ENCODE measurements around the gene ARHGEF28.

ARHGEF28 gene, protein sequence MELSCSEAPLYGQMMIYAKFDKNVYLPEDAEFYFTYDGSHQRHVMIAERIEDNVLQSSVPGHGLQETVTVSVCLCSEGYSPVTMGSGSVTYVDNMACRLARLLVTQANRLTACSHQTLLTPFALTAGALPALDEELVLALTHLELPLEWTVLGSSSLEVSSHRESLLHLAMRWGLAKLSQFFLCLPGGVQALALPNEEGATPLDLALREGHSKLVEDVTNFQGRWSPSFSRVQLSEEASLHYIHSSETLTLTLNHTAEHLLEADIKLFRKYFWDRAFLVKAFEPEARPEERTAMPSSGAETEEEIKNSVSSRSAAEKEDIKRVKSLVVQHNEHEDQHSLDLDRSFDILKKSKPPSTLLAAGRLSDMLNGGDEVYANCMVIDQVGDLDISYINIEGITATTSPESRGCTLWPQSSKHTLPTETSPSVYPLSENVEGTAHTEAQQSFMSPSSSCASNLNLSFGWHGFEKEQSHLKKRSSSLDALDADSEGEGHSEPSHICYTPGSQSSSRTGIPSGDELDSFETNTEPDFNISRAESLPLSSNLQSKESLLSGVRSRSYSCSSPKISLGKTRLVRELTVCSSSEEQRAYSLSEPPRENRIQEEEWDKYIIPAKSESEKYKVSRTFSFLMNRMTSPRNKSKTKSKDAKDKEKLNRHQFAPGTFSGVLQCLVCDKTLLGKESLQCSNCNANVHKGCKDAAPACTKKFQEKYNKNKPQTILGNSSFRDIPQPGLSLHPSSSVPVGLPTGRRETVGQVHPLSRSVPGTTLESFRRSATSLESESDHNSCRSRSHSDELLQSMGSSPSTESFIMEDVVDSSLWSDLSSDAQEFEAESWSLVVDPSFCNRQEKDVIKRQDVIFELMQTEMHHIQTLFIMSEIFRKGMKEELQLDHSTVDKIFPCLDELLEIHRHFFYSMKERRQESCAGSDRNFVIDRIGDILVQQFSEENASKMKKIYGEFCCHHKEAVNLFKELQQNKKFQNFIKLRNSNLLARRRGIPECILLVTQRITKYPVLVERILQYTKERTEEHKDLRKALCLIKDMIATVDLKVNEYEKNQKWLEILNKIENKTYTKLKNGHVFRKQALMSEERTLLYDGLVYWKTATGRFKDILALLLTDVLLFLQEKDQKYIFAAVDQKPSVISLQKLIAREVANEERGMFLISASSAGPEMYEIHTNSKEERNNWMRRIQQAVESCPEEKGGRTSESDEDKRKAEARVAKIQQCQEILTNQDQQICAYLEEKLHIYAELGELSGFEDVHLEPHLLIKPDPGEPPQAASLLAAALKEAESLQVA (N-terminal part only)

DNA sequence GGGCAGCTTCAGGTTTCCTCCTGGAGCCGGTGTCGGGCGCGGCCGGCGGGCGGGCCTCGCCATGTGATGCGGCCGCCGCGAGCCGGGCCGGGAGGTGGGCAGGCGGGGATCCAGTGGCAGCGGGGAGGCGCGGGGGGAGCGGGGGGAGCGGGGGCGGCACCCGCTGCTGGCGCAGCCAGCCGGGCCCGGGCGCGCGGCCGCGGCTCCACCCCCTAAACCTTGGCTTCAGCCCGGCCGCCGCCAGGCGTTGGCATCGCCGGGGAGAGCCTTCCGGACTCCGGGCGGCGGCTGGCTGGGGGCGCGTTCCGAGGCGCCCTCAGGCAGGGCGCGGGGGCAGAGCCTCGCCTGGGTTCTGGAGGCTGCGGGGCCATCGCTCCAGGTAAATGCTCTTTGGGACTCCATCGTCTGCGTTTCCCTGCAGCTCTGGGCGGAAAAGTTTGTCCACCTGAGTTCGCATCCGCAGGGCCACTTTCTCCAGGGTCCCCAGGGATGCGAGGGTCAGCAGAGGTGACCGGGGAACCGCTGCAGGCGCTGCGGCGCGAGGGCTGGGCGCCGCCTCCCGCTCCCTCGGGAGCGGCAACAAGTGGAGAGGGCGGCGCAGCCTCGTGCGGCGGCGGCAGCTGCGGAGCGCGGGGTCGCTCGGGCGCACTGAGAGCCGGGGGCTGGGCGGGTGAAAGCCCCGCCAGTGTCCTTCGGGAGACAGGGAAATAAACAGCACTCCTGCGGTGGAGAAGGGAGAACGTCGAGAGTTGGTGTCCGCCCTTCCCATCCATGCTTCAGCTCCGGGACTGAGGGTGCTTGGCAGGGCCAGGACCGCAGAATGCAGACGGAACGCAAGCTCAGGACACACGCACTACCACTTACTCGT lies at the start of gene ARHGEF28:
ARHGEF28 (plus strand) TSS at position 253 of the 868 bp plus-strand sequence. CDS start 58,656 bp downstream, outside the sequence.
- H3K4me1 Mint-ChIP-seq: peaks cover 6% of the 10 kb centered on the region
- no peak within 1 kb of the TSS for H3K27ac Mint-ChIP-seq
- H3K36me3 Mint-ChIP-seq (ENCODE audit: low read depth): no peaks in the 10 kb centered on the region
- H3K27me3 Mint-ChIP-seq: peaks cover 49% of the 10 kb centered on the region
- H3K9me3 Mint-ChIP-seq: no peaks in the 10 kb centered on the region
- peak within 1 kb of the TSS; percentile 61 for H3K4me3 Mint-ChIP-seq
- ATAC-seq (peak; percentile 84), DNase-seq (peak; percentile 24)

DNA sequence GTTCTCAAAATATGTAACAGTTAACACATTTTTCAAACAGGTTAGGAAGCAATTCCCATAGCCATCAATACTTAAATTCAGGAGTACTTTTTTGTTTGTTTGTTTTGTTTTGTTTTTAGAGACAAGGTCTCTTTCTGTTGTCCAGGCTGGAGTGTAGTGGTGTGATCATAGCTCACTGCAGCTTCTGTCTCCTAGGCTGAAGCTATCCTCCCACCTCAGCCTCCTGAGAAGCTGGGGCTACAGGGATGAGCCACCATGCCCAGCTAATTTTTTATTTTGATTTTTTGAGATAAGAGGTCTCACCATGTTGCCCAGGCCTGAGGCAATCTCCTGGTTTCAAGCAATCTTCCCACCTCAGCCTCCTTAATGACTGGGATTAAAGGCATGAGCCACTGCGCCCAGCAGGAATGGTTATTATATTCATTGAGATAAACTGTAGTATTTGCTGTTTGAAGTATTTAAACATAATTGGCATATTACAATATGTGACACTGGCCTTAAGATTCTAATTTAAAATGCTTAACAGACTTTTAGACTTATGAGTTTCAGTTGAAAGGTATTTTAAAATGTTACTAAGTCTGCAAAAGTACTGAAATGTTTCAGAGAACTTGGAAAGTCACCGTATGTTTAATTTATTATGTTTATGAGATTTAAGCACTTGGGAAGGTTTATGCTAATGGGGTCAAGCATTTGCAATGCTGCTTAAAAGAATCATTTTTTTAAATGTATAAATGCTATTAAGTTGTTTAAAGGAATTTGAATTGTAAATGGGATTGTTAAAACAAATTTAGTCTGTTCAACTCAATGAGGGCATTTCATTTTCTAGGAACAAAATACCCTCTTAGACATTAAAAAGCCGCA lies 43.5 kb upstream of the ARHGEF28 start:
- Mint-ChIP-seq H3K36me3 (ENCODE audit: low read depth) (peaks cover 34% of the 10 kb centered on the region), H3K4me3 (no peak overlapping the region), H3K9me3 (no peaks in the 10 kb centered on the region), H3K4me1 (no peaks in the 10 kb centered on the region), H3K27me3 (no peaks in the 10 kb centered on the region), H3K27ac (no peak overlapping the region)
- ATAC-seq (no peak), DNase-seq (no peak)

DNA sequence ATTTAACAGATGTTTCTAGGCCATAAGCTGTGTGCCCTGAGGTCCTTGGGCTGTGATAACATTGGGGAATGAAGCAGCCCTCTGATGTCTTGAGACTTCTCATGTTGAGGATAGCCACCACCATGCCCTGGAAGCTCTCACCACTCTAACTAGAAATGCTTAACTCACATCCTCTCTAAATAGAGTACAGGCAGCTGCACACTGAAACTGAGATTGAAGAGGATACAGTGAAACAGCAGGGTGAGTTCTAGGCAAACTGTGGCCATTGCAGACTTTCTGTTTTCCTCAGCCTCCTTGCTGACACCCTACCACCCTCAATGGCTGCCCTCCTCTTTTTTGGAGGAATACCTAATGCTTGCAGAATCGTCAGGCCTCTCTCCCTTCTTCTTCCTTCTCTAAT lies 38.1 kb upstream of the ARHGEF28 start:
- no peaks in the 10 kb centered on the region for H3K9me3 Mint-ChIP-seq
- ATAC-seq: no peak
- H3K27me3 Mint-ChIP-seq: peaks cover 2% of the 10 kb centered on the region
- peaks cover 2% of the 10 kb centered on the region for H3K36me3 Mint-ChIP-seq (ENCODE audit: low read depth)
- H3K4me1 Mint-ChIP-seq: no peaks in the 10 kb centered on the region
- no peak for DNase-seq
- no peak overlapping the region for H3K4me3 Mint-ChIP-seq
- H3K27ac Mint-ChIP-seq: no peak overlapping the region

DNA sequence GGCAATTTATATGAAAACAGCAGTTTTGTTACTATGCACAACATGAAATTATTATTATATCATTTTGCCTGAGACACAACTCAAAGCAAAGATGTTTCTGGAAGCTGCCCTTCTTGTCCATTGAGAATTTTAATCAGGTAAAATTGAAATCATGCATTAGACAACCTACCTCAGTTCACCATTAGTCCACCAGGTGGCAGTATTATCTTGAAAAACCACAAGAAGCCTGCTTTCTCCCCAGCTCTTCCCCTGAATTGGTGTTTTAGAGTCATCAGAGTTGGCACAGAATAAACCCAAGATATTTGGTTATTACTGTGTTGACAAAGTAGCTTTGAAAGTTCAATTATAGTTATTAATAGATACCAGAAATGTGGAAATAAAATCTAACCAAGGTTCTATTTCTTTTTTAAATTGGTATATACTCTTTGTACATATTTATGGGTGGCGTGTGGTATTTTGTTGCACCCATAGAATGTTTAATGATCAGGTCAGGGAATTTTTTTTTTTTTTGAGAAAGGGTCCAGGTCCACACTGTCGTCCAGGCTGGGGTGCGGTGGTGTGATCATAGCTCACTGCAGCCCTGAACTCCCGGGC lies 34.8 kb upstream of the ARHGEF28 start:
- Mint-ChIP-seq H3K27me3 (peaks cover 2% of the 10 kb centered on the region), H3K4me3 (no peak overlapping the region), H3K9me3 (no peaks in the 10 kb centered on the region), H3K4me1 (no peaks in the 10 kb centered on the region), H3K36me3 (ENCODE audit: low read depth) (peaks cover 2% of the 10 kb centered on the region), H3K27ac (no peak overlapping the region)
- ATAC-seq: peak; percentile 43
- DNase-seq: peak; percentile 41

DNA sequence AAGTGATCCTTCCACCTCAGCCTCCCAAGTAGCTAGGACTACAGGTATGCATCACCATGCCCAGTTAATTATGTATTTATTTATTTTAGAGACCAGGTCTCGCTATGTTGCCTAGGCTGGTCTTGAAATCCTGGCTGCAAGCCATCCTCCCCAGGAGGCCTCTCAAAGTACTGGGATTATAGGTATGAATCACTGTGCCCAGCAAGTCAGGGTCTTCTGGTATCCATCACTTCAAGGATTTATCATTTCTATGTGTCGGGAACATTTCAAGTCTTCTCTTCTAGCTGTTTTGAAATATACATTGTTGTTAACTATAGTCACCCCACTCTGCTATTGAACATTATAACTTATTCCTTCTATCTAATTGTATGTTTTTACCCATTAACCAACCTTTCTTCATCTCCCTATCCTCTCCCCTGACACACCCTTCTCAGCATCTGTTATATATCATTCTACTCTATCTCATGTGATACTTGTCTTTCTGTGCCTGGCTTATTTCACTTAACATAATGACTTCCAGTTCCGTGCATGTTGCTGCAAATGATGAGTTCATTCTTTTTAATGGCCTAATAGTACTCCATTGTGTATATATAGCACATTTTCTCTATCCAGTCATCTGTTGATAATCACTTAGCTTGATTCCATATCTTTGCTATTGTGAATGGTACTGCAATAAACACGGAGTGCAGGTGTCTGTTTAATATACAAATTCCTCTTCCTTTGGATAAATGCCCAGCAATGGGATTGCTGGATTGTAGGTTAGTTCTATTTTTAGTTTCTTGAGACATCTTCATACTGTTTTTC lies 34.1 kb upstream of the ARHGEF28 start:
- no peaks in the 10 kb centered on the region for H3K4me1 Mint-ChIP-seq
- no peak overlapping the region for H3K27ac Mint-ChIP-seq
- H3K36me3 Mint-ChIP-seq (ENCODE audit: low read depth): no peaks in the 10 kb centered on the region
- no peak overlapping the region for H3K4me3 Mint-ChIP-seq
- ATAC-seq (no peak), DNase-seq (no peak)
- H3K9me3 Mint-ChIP-seq: no peaks in the 10 kb centered on the region
- peaks cover 2% of the 10 kb centered on the region for H3K27me3 Mint-ChIP-seq

DNA sequence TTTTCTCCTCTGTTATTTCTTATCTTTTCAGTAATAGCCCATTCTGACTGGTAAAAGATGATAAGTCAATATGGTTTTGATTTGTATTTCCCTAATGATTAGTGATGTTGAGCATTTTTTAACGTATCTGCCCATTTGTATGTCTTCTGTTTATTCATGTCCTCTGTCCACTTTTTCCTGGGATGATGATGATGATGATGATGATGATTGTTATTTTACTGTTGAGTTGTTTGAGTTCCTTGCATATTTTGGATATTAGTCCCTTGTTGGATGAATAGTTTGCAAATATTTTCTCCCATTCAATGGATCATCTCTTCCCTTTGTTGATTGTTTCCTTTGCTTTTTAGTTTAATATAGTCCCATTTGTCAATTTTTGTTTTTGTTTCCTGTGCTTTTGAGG lies 33.4 kb upstream of the ARHGEF28 start:
- Mint-ChIP-seq H3K27ac (no peak overlapping the region), H3K9me3 (no peaks in the 10 kb centered on the region), H3K4me3 (no peak overlapping the region), H3K27me3 (peaks cover 2% of the 10 kb centered on the region), H3K4me1 (no peaks in the 10 kb centered on the region), H3K36me3 (ENCODE audit: low read depth) (no peaks in the 10 kb centered on the region)
- ATAC-seq (no peak), DNase-seq (no peak)

DNA sequence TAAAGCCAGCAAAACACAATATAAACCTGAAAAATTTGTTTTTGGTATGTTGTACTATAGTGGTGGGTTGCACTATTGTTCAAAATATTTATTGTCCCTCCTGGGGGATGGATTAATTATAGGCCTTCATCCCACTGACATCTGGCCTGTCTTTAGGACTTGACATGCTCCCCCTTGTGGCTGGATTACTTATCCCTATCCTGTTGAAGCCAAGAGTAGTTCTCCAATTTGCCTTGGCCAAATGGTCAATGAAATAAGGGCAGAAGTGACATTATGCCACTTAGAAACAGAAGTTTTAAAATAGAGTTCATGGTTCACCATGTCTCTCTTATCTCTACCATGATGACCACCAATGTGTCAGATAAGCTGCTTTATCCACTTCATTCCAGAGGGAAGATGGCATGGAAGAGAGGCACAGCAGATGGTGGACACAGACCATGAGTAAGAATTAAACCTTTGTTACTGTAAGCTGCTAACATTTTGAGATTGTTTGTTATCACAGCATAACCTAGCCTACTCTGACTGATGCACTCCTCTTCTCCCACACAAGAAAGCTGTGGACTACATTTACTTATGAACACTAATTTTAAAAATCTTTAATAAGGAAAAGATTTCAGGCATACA lies 29.2 kb upstream of the ARHGEF28 start:
- Mint-ChIP-seq H3K9me3 (peaks cover 3% of the 10 kb centered on the region), H3K27ac (no peak overlapping the region)

DNA sequence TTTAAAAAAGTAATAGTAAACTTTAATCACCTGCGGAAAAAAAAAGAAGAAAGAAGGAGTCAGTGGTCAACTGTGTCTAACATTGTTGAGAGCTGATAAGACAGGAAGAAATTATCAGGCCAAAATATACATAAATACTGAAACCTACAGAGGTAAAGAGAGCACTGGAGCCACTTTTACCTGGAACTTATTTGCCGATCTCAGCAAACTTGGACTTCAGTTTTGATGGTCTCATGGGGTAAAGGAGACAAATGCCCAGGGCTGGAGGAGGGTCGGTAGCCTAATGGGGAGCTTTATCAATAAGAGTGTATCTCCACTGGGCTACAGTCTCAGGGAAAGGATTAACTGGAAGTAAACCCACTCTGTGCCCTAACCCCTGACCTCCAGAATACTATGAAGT lies 26.6 kb upstream of the ARHGEF28 start:
- ATAC-seq: no peak
- Mint-ChIP-seq H3K9me3 (peaks cover 4% of the 10 kb centered on the region), H3K27ac (no peak overlapping the region), H3K4me1 (no peaks in the 10 kb centered on the region), H3K36me3 (ENCODE audit: low read depth) (no peaks in the 10 kb centered on the region), H3K4me3 (no peak overlapping the region), H3K27me3 (peaks cover 2% of the 10 kb centered on the region)
- no peak for DNase-seq

More for the DNA sequence above, 29.2 kb upstream of the ARHGEF28 start:
- DNase-seq (peak; percentile 7), ATAC-seq (no peak)
- Mint-ChIP-seq H3K36me3 (ENCODE audit: low read depth) (no peaks in the 10 kb centered on the region), H3K27me3 (peaks cover 4% of the 10 kb centered on the region), H3K4me1 (no peaks in the 10 kb centered on the region), H3K4me3 (no peak overlapping the region)

DNA sequence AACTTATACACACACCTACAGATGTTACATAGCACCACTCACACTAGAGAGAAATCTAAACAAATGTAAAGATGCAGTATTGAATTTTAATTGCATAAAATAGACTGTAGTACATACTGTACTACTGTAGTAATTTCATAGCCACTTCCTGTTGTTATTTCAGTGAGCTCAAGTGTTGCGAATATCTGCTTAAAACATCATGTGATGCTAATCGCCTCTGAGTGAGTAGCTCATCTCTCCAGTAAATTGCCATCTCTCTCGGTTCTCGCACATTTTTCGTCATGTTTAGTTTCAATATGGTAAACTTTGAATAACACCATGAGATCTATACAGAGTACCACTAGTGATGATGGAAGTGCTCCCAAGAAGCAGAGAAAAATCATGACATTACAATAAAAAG lies 22.0 kb upstream of the ARHGEF28 start:
- H3K4me3 Mint-ChIP-seq: no peak overlapping the region
- H3K9me3 Mint-ChIP-seq: peaks cover 4% of the 10 kb centered on the region
- ATAC-seq (no peak), DNase-seq (no peak)
- H3K4me1 Mint-ChIP-seq: no peaks in the 10 kb centered on the region
- peaks cover 6% of the 10 kb centered on the region for H3K27me3 Mint-ChIP-seq
- H3K36me3 Mint-ChIP-seq (ENCODE audit: low read depth): no peaks in the 10 kb centered on the region
- no peak overlapping the region for H3K27ac Mint-ChIP-seq

DNA sequence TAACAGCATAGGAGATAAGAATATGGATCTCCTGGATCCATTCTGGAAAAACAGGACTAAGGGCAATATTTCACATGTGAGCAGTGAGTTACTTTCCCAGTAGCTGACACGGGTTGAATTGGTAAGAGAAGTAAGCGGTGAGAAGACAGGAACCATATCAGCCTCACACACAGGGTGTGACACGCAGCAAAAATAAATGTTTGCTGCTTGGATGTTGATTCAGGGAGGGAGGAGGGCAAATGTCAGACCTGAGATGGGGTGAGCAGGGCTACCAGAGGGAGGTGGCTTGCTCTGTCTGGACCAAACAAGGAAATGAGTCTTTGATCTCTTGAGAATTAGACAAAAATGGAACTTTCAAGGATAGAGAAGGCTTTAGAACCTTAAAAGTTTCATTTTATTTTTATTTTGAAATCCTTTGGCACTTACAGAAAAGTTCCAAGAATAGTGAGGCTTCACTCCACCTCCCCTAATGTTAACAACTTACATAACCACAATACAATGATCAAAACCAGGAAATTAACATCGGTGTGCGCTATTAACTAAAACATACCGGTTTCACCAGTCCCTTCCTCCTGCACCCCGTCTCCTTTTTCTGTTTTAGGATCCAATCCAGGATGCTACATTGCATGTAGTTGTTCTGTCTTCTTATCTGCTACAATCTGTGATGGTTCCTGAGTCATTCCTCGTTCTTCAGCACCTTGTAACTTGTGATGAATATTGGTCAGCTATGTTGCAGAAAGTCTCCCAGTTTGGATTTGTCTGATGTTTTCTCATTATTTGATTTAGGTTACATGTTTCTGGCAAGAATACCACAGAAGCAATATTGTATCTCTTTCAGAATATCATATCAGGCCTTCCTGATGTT lies 20.5 kb upstream of the ARHGEF28 start:
- H3K27ac Mint-ChIP-seq: no peak overlapping the region
- no peak overlapping the region for H3K4me3 Mint-ChIP-seq
- ATAC-seq (no peak), DNase-seq (no peak)
- H3K9me3 Mint-ChIP-seq: peaks cover 4% of the 10 kb centered on the region
- peaks cover 6% of the 10 kb centered on the region for H3K27me3 Mint-ChIP-seq
- no peaks in the 10 kb centered on the region for H3K4me1 Mint-ChIP-seq
- H3K36me3 Mint-ChIP-seq (ENCODE audit: low read depth): no peaks in the 10 kb centered on the region

DNA sequence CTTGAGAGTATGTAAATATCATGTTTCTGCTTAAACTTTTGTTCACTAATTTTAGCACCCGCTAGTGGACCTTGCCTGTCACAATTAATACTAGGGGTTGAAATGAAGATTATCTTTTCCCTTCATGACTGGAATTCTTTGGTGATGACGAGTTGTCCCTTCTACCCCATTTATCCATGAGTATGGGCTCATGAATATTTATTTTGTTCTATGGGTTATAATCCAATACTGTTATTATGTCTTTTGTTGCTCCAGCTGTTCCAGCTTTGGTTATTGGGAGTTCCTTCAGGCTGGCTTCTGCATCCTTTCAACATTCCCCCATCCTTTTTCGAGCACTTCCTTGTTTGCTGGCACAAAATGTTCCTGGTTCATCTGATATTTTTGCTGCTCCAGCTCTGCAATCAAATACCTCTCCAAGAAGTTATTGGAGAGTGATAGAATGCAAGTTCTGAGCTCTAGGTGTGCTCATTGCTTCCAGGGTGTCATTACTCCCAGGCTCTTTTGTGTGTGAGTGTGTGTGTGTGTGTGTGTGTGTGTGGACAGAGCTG lies 19.7 kb upstream of the ARHGEF28 start:
- peaks cover 8% of the 10 kb centered on the region for H3K27me3 Mint-ChIP-seq
- H3K9me3 Mint-ChIP-seq: peaks cover 4% of the 10 kb centered on the region
- H3K27ac Mint-ChIP-seq: no peak overlapping the region
- H3K4me1 Mint-ChIP-seq: no peaks in the 10 kb centered on the region
- ATAC-seq (no peak), DNase-seq (no peak)
- no peaks in the 10 kb centered on the region for H3K36me3 Mint-ChIP-seq (ENCODE audit: low read depth)
- no peak overlapping the region for H3K4me3 Mint-ChIP-seq

Data from activated naive CD8-positive, alpha-beta T cell treated with anti-CD3 and anti-CD28 coated beads, Interleukin-2, amount 50 U/mL, for 24 hours (primary cell).